ENCODE measurements around the gene HSFX2.
A peak's percentile ranks its signal among the peaks of the same experiment; 100 is the strongest.
"Not testable (repeated sequence)": the region's sequence is repeated elsewhere in the genome, so short reads cannot be mapped to it uniquely, and the experiment has no call there.

Gene HSFX2

DNA sequence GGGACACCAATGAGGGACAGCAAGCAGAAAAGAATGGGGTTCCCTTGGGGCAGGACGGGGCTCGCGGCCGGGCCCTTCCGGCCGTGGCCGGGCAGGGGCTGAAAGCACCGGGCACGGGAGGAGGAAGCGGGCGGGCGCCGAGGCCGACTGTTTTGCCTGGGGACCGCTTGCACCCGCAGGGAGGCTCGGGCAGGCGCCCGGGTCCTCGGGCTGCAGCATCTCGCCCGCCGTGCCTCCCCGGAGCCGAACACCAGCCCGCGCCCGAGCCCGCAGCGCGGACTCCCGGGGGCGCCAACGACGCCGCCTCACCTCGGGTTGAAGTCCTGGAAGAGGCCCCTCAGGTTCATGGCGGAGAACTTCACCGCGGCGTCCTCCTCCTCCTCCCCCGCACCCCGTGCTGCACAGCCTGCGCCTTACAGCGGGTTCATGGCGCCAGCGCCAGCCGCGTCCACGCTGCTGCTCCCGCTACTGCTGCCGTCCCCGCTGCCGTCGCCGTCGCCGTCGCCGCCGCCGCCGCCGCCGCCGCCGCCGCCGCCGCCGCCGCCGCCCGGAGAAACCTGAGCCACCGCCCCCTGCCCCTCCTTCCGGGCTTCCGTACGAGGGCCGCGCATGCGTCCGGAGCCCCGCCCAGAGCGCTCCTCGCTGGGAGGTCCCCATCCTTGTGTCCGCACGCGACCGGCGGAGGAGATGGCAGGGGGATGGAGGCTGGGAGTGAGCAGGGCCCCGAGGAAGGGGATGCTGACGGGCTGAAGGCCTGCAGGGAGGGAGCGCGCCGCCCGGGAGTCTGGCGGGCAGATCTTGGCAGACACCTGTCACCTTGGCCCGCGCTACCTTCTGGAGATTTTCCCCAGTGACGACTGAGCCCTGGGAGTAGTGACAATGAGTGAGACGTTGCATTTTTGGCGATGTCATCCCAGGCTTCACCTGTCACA, 36.4 kb upstream of the HSFX2 start, which contains the start of gene TMEM185A:
Gene TMEM185A, minus strand, starts transcription at position 559 of the 932 bp plus-strand sequence. Its CDS starts 212 bp downstream, at position 347.
- TF ChIP-seq ZFX (IDR thresholded peaks at IDR 0.05): peak; percentile 29; the same call in 1 of the 2 replicates
- no peak for TF ChIP-seq CTCF (conservative IDR thresholded peaks at IDR 0.05)
- H3K27ac ChIP-seq: peak within 1 kb of the TSS; percentile 81

DNA sequence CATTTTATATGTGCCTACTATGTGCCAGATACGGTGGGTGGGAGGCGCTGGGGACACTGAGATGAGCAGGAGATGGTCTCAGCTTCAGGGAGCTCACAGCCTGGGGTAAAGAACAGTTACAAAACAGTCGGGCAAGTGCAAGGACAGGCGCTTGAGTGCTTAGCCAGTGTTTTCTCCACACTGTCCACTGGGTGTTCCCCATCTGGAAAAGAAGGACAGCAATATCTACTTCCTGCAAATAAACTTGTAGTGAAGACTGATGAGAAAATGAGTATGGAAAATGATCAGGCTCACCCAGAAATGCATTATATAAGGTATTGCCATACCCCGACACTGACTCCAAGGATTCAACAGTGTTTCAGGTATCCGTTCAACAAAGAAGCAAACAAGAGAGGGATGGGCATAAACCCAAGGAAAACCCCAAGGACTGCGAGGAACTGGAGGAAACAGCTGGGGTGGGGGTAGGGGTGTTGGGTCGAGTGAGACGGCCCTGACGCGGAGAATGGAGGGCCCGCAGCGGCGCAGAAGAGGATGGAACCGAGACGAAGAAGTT, 35.6 kb upstream of the HSFX2 start:
- H3K27ac ChIP-seq: peak overlapping the region; percentile 81
- TF ChIP-seq ZFX (IDR thresholded peaks at IDR 0.05): no peak
- peak; percentile 17; the same call in 1 of the 2 replicates for TF ChIP-seq CTCF (conservative IDR thresholded peaks at IDR 0.05)

- no peak for TF ChIP-seq ZFX (IDR thresholded peaks at IDR 0.05)
- no peak for TF ChIP-seq CTCF (conservative IDR thresholded peaks at IDR 0.05)
- H3K27ac ChIP-seq: no peak overlapping the region
Observed at GRCh38 chrX:149629730-149630387, 34.7 kb upstream of the HSFX2 start.

- no peak overlapping the region for H3K27ac ChIP-seq
- TF ChIP-seq ZFX (IDR thresholded peaks at IDR 0.05) (no peak), CTCF (conservative IDR thresholded peaks at IDR 0.05) (no peak)
Observed at GRCh38 chrX:149628768-149629167, 33.7 kb upstream of the HSFX2 start.

- H3K27ac ChIP-seq: no peak overlapping the region
- TF ChIP-seq CTCF (conservative IDR thresholded peaks at IDR 0.05) (no peak), ZFX (IDR thresholded peaks at IDR 0.05) (no peak)
Observed at GRCh38 chrX:149628280-149628679, 33.2 kb upstream of the HSFX2 start.

DNA sequence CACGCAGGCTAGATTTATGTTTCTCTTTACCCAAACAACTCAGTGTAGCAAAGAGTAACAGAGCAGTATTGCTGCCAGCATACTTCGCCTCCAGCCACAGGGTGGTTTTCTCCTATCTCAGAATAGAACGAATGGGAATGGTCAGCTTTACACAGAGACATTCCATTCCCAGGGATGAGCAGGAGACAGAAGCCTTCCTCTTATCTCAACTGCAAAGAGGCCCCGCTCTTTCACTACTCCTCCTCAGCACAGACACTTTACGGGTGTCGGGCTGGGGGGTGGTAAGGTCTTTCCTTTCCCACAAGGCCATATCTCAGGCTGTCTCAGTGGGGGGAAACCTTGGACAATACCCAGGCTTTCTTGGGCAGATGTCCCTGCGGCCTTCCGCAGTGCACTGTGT, 31.7 kb upstream of the HSFX2 start:
- not testable (repeated sequence) for H3K27ac ChIP-seq

GRCh38 chrX:149619662-149620061, 24.5 kb upstream of the HSFX2 start:
- not testable (repeated sequence) for H3K27ac ChIP-seq

- H3K27ac ChIP-seq: no peak overlapping the region
- TF ChIP-seq ZFX (IDR thresholded peaks at IDR 0.05): no peak
- TF ChIP-seq CTCF (conservative IDR thresholded peaks at IDR 0.05): no peak
Observed at GRCh38 chrX:149618871-149619270, 23.8 kb upstream of the HSFX2 start.

Data from C4-2B (cell line).